HG02938 (cell line): ENCODE data around the gene ANKRD36.
A peak's percentile ranks its signal among the peaks of the same experiment; 100 is the strongest.
"Not testable (repeated sequence)": the region's sequence is repeated elsewhere in the genome, so short reads cannot be mapped to it uniquely, and the experiment has no call there.

Source experiments
- ATAC-seq: cut with Tn5 transposase; IDR thresholded peaks from one replicate; pipeline ENCODE4 v1.9.1; 2021; ENCODE audit warnings: mild to moderate bottlenecking, moderate library complexity; ENCODE audit not compliant: unreplicated experiment

Gene ANKRD36

GRCh38 chr2:97113050-97113881 is at the start of gene ANKRD36:
Gene ANKRD36 (plus strand): TSS chr2:97113153. CDS start chr2:97113740, 587 bp downstream.
- peak; percentile 86 for ATAC-seq

GRCh38 chr2:97066030-97066429 is 46.9 kb upstream of the ANKRD36 start:
- ATAC-seq: not testable (repeated sequence)

GRCh38 chr2:97067279-97068004 is 45.5 kb upstream of the ANKRD36 start:
- ATAC-seq: no peak

- ATAC-seq: no peak
Measured at GRCh38 chr2:97068074-97068473, 44.9 kb upstream of the ANKRD36 start.

- not testable (repeated sequence) for ATAC-seq
Measured at GRCh38 chr2:97068722-97069121, 44.2 kb upstream of the ANKRD36 start.

GRCh38 chr2:97070915-97071314 is 42.0 kb upstream of the ANKRD36 start:
- ATAC-seq: not testable (repeated sequence)

- ATAC-seq: not testable (repeated sequence)
Measured at GRCh38 chr2:97077213-97077612, 35.7 kb upstream of the ANKRD36 start.

- ATAC-seq: not testable (repeated sequence)
Measured at GRCh38 chr2:97080855-97081254, 32.1 kb upstream of the ANKRD36 start.

- ATAC-seq: not testable (repeated sequence)
Measured at GRCh38 chr2:97082206-97082605, 30.7 kb upstream of the ANKRD36 start.

GRCh38 chr2:97083516-97083915 is 29.4 kb upstream of the ANKRD36 start:
- not testable (repeated sequence) for ATAC-seq

GRCh38 chr2:97085093-97085492 is 27.9 kb upstream of the ANKRD36 start:
- not testable (repeated sequence) for ATAC-seq

GRCh38 chr2:97088706-97089105 is 24.2 kb upstream of the ANKRD36 start:
- not testable (repeated sequence) for ATAC-seq

- ATAC-seq: not testable (repeated sequence)
Measured at GRCh38 chr2:97092946-97093345, 20.0 kb upstream of the ANKRD36 start.

GRCh38 chr2:97093983-97094771 is 18.8 kb upstream of the ANKRD36 start:
- ATAC-seq: peak; percentile 48

GRCh38 chr2:97094772-97095611 is 18.0 kb upstream of the ANKRD36 start, which contains the start of gene FAHD2B:
Gene FAHD2B (minus strand): TSS chr2:97094882. CDS start chr2:97091706, 3,176 bp downstream.
- ATAC-seq: peak; percentile 87

- no peak for ATAC-seq
Measured at GRCh38 chr2:97095661-97096060, 17.3 kb upstream of the ANKRD36 start.

- ATAC-seq: not testable (repeated sequence)
Measured at GRCh38 chr2:97098786-97099372, 14.1 kb upstream of the ANKRD36 start.

- ATAC-seq: not testable (repeated sequence)
Measured at GRCh38 chr2:97106878-97107277, 6.1 kb upstream of the ANKRD36 start.

- not testable (repeated sequence) for ATAC-seq
Measured at GRCh38 chr2:97111246-97111645, 1.7 kb upstream of the ANKRD36 start.
